T-cell (primary cell): ENCODE measurements around the gene IRF9. TPM values are rescaled to one million over a fixed set of nuclear protein-coding genes. Genes with fewer than 3 reads are reported as not detected.
A peak's percentile ranks its signal among the peaks of the same experiment; 100 is the strongest.

Experiments
- ATAC-seq, 4 experiments: fragments of 200-7000 bp in 3 of 4; fragments of 150-1000 bp in 1 of 4; cut with Tn5 transposase; replicated peaks in 1 of 4; 1 replicate in 3 of 4; 2 replicates in 1 of 4; pipeline ENCODE4 v1.10.0; 2021; ENCODE audit warnings: moderate library complexity in 3 of 4, mild to moderate bottlenecking in 2 of 4, moderate number of reproducible peaks in 1 of 4
- CTCF ChIA-PET, 2 donors: fragments of 300-600 bp; sonication (Branson Sonifier 250); formaldehyde crosslinking; loops; one replicate each; lab custom pipeline; 2022; ENCODE audit warnings: antibody characterized with exemption in 2 of 2; lab: Charles Lee
- POLR2A ChIA-PET, 2 donors: fragments of 300-600 bp; sonication (Branson Sonifier 250); formaldehyde crosslinking; loops; one replicate each; lab custom pipeline; 2022; ENCODE audit warnings: antibody characterized with exemption in 2 of 2; lab: Charles Lee
- DNase-seq, 35 experiments: peaks; one replicate each; pipeline versions ENCODE4 v3.0.0 to v3.0.0-alpha.2; 2013 to 2023
- H3K27ac ChIP-seq: one replicate; pipeline ENCODE4 v1.5.1; 2013; ENCODE audit warnings: low read length
- H3K27me3 ChIP-seq, 2 experiments: replicated peaks in 1 of 2; 1 replicate in 1 of 2; 2 replicates in 1 of 2; pipeline versions ENCODE4 v1.6.1 to v1.7.0; 2013; ENCODE audit warnings: low read length in 1 of 2, mixed read lengths in 1 of 2; ENCODE audit not compliant: control insufficient read depth in 2 of 2, insufficient read depth in 2 of 2; ENCODE audit errors: extremely low read depth in 1 of 2
- H3K36me3 ChIP-seq, 2 donors: 1 replicate in 1 of 2; 2 replicates in 1 of 2; pipeline versions ENCODE4 v1.6.1 to v1.7.0; 2013; ENCODE audit warnings: low read length in 1 of 2; ENCODE audit not compliant: control insufficient read depth in 2 of 2, insufficient read depth in 1 of 2; ENCODE audit errors: extremely low read depth in 1 of 2
- H3K4me1 ChIP-seq, 2 experiments: 1 replicate in 1 of 2; 2 replicates in 1 of 2; pipeline versions ENCODE4 v1.6.1 to v1.7.0; 2013; ENCODE audit warnings: low read length in 2 of 2, mixed read lengths in 1 of 2; ENCODE audit not compliant: insufficient read depth in 2 of 2, control insufficient read depth in 1 of 2; ENCODE audit errors: extremely low read depth in 1 of 2
- H3K4me3 ChIP-seq, 2 donors: 1 replicate in 1 of 2; 2 replicates in 1 of 2; pipeline versions ENCODE4 v1.5.1 to v1.7.0; 2013; ENCODE audit warnings: mild to moderate bottlenecking in 2 of 2, low read length in 1 of 2, moderate library complexity in 1 of 2; ENCODE audit not compliant: control insufficient read depth in 1 of 2; ENCODE audit errors: extremely low read depth in 1 of 2
- H3K9me3 ChIP-seq: 2 replicates; pipeline ENCODE4 v1.7.0; 2013
- H3K27ac Mint-ChIP-seq, 2 donors: one replicate each; pipeline ENCODE4 v1.8.0; 2020 to 2021; ENCODE audit warnings: mild to moderate bottlenecking in 2 of 2, mixed read lengths in 2 of 2
- H3K27me3 Mint-ChIP-seq, 2 donors: one replicate each; pipeline ENCODE4 v1.8.0; 2021 to 2022; ENCODE audit warnings: mixed read lengths in 2 of 2
- H3K36me3 Mint-ChIP-seq: one replicate; pipeline ENCODE4 v1.8.0; 2021; ENCODE audit warnings: mixed read lengths
- H3K4me1 Mint-ChIP-seq, 3 donors: one replicate each; pipeline ENCODE4 v1.8.0; 2020 to 2022; ENCODE audit warnings: mixed read lengths in 3 of 3, mild to moderate bottlenecking in 1 of 3
- H3K4me3 Mint-ChIP-seq, 3 donors: one replicate each; pipeline ENCODE4 v1.8.0; 2020 to 2022; ENCODE audit warnings: mild to moderate bottlenecking in 3 of 3, mixed read lengths in 3 of 3, moderate library complexity in 3 of 3
- H3K9me3 Mint-ChIP-seq, 3 donors: one replicate each; pipeline ENCODE4 v1.8.0; 2020 to 2022; ENCODE audit warnings: mixed read lengths in 3 of 3
- WGBS: methylation state at CpG from one replicate; pipeline ENCODE4 v1.1.5; 2013; ENCODE audit warnings: missing lambda C conversion rate; ENCODE audit not compliant: insufficient coverage; 5-methylcytosine and 5-hydroxymethylcytosine counted together
- total RNA-seq, 35 experiments: library from RNA in 6 of 35; stranded (reverse) in 6 of 35; fragments of 120-200 nt in 1 of 35; gene quantifications; one replicate each; pipeline versions ENCODE4 v1.2.1 to v1.2.4 and lab custom pipeline; 2013 to 2026

The IRF9 gene
- total RNA-seq, 5 donors from 2014 or later (not counting 1 experiment from before 2014, with no cell fraction given) = 201 to 285 (median 215) TPM

- peaks cover 33% of the 10 kb centered on the region for H3K36me3 Mint-ChIP-seq
- CTCF ChIA-PET = interaction anchor here (0.7 to 1.7 kb wide), 6 partner anchors 20 to 218 kb away, joined by 3 to 12 read pairs (median 6); partner anchors contain the start of gene TINF2 (in 1 of the 2)
- Histone ChIP-seq H3K4me3 (peak overlapping the region; percentile 81 to 99), H3K27ac (peak overlapping the region; percentile 99), H3K9me3 (no peaks in the 10 kb centered on the region), H3K4me1 (peaks cover 21 to 45% of the 10 kb centered on the region in 2 experiments), H3K27me3 (no peaks in the 10 kb centered on the region), H3K36me3 (peaks cover 5 to 31% of the 10 kb centered on the region in 2 donors)
- POLR2A ChIA-PET = interaction anchor here (0.6 to 3.6 kb wide), 8 partner anchors 14 to 636 kb away, joined by 3 to 22 read pairs (median 4); partner anchors contain the start of genes JPH4 (in 1 of the 2), TINF2 (in 1 of the 2) and TM9SF1 (in 1 of the 2)
- ATAC-seq (no peak), DNase-seq (no peak)
- 100% methylated on average over 4 of the region's 7 CpGs for WGBS
- peak overlapping the region; percentile 86 to 92 (median 89) for H3K4me3 Mint-ChIP-seq
- H3K27me3 Mint-ChIP-seq = no peaks in the 10 kb centered on the region
- no peaks in the 10 kb centered on the region for H3K9me3 Mint-ChIP-seq
- H3K4me1 Mint-ChIP-seq = peaks cover 52 to 64% (median 58%) of the 10 kb centered on the region in 3 donors
- peak overlapping the region; percentile 94 to 95 for H3K27ac Mint-ChIP-seq
These were observed 53.0 kb downstream of the IRF9 start for GRCh38 chr14:24213866-24214662.

DNA sequence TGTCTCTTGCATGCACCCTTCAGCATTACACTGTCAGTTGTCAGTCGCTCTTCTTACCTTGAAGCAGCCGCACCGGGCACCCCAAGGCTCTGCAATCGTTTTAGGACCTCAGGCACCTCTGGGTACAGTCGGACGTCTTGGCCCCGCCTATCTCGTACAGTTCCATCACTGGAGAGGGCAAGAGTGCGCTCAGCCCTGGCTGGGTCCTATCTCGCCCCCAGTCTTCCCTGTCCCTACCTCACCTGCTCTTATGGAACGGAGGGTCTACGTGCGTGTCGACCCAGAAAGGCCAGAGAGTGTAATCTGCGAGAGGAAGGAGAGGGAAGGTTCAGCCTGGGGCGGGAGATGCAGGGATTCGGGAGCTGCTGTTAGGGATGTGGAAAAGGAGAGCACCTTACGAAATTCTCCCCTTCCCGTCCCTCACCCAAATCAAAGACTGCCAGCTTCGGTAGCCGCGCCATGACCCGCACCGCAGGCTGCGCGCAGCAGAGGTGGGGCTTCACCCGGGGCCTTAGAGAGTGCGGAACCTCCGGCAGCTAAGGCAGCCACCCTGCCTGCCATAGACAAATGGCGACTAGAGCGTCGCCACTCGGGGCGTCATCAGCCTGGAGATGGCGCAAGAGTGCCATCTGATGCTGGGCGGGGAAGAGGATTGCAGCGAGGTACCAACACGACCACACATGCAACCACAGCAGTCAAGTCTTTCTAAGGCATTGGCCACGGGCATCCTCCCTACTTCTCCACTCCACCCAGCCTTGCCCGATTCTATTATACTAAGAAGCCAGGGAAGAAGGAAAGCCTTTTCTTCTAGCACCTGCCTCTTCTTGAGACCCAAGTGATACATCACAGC, 54.7 kb downstream of the IRF9 start, which contains the start of gene MDP1:
Gene MDP1, minus strand, starts transcription at position 572 of the 850 bp plus-strand sequence. Its CDS starts 111 bp downstream, at position 461.
- H3K27me3 Mint-ChIP-seq = no peaks in the 10 kb centered on the region
- Histone ChIP-seq H3K27ac (peak within 1 kb of the TSS; percentile 86), H3K4me3 (peak within 1 kb of the TSS; percentile 67 to 89), H3K4me1 (peaks cover 21 to 45% of the 10 kb centered on the region in 2 experiments), H3K9me3 (no peaks in the 10 kb centered on the region), H3K27me3 (no peaks in the 10 kb centered on the region), H3K36me3 (peaks cover 5 to 14% of the 10 kb centered on the region in 2 donors)
- CTCF ChIA-PET = interaction anchor here (0.7 to 2.5 kb wide), 13 partner anchors 9 to 1200 kb away, joined by 3 to 26 read pairs (median 3); partner anchors contain the start of genes IPO4 (in 1 of the 2), LTB4R2 (in 1 of the 2) and TINF2 (in 1 of the 2)
- H3K27ac Mint-ChIP-seq = peak within 1 kb of the TSS; percentile 95 to 97
- no peaks in the 10 kb centered on the region for H3K9me3 Mint-ChIP-seq
- WGBS = 0% methylated on average over 26 of the region's 40 CpGs
- peaks cover 42 to 54% (median 50%) of the 10 kb centered on the region in 3 donors for H3K4me1 Mint-ChIP-seq
- DNase-seq (peak; percentile 73 to 96 (median 85)), ATAC-seq (peak; percentile 74 to 82 (median 80))
- peaks cover 19% of the 10 kb centered on the region for H3K36me3 Mint-ChIP-seq
- POLR2A ChIA-PET = interaction anchor here (0.7 to 1.0 kb wide), 4 partner anchors 17 to 61 kb away, joined by 3 to 5 read pairs (median 4); partner anchors contain the start of gene TINF2 (in 1 of the 2)
- peak within 1 kb of the TSS; percentile 86 to 93 (median 92) for H3K4me3 Mint-ChIP-seq

Other genes starting within 250 kb of the IRF9 start
- 10 to 100 TPM; 11.1 to 21.4 (median 17.5) TPM for gene DHRS4, start 207.5 kb upstream of the IRF9 start, total RNA-seq
- gene DHRS4L2, start 172.3 kb upstream of the IRF9 start, total RNA-seq = 10 to 100 TPM; 14.0 to 21.9 (median 16.4) TPM
- 1 to 10 TPM in 1 of 5 donors, under 1 TPM in 4; 0.38 to 1.9 (median 0.59) TPM for gene CARMIL3, start 109.3 kb upstream of the IRF9 start, total RNA-seq
- gene CPNE6, start 89.7 kb upstream of the IRF9 start, total RNA-seq = not detected
- gene PCK2, start 67.0 kb upstream of the IRF9 start, total RNA-seq = 10 to 100 TPM; 11.8 to 35.5 (median 29.4) TPM
- 10 to 100 TPM; 78.5 to 94.1 (median 89.6) TPM for gene DCAF11, start 46.5 kb upstream of the IRF9 start, total RNA-seq
- 1 to 10 TPM; 1.9 to 3.7 (median 3.4) TPM for gene NRL, start 46.3 kb upstream of the IRF9 start, total RNA-seq
- gene FITM1, start 30.6 kb upstream of the IRF9 start, total RNA-seq = 1 to 10 TPM; 2.5 to 3.5 (median 3.2) TPM
- 100 to 1,000 TPM; 221 to 291 (median 259) TPM for gene PSME1, start 25.1 kb upstream of the IRF9 start, total RNA-seq
- 10 to 100 TPM in 3 of 5 donors, 1 to 10 TPM in 2; 9.3 to 29.8 (median 20.8) TPM for gene EMC9, start 19.7 kb upstream of the IRF9 start, total RNA-seq
- 100 to 1,000 TPM; 130 to 192 (median 159) TPM for gene PSME2, start 14.7 kb upstream of the IRF9 start, total RNA-seq
- 100 to 1,000 TPM in 3 of 5 donors, 10 to 100 TPM in 2; 67.7 to 131 (median 100) TPM for gene RNF31, start 13.8 kb upstream of the IRF9 start, total RNA-seq
- 10 to 100 TPM; 32.4 to 82.5 (median 41.5) TPM for gene REC8, start 10.8 kb downstream of the IRF9 start, total RNA-seq
- gene IPO4, start 27.6 kb downstream of the IRF9 start, total RNA-seq = 10 to 100 TPM; 34.4 to 53.4 (median 39.6) TPM
- 10 to 100 TPM; 19.0 to 29.5 (median 21.8) TPM for gene TM9SF1, start 34.2 kb downstream of the IRF9 start, total RNA-seq
- gene TSSK4, start 44.4 kb downstream of the IRF9 start, total RNA-seq = 1 to 10 TPM in 2 of 5 donors, under 1 TPM in 3; 0.35 to 1.4 (median 0.44) TPM
- gene CHMP4A, start 52.2 kb downstream of the IRF9 start, total RNA-seq = 10 to 100 TPM; 81.9 to 99.6 (median 92.8) TPM
- 10 to 100 TPM in 3 of 5 donors, 1 to 10 TPM in 2; 7.2 to 17.5 (median 12.1) TPM for gene MDP1, start 54.8 kb downstream of the IRF9 start, total RNA-seq
- 100 to 1,000 TPM in 4 of 5 donors, 10 to 100 TPM in 1; 92.1 to 107 (median 101) TPM for gene NEDD8, start 71.1 kb downstream of the IRF9 start, total RNA-seq
- 10 to 100 TPM; 53.8 to 81.2 (median 64.0) TPM for gene GMPR2, start 71.7 kb downstream of the IRF9 start, total RNA-seq
- gene TINF2, start 81.4 kb downstream of the IRF9 start, total RNA-seq = 100 to 1,000 TPM; 119 to 160 (median 139) TPM
- 10 to 100 TPM in 2 of 5 donors, 1 to 10 TPM in 3; 4.9 to 13.5 (median 9.4) TPM for gene TGM1, start 101.9 kb downstream of the IRF9 start, total RNA-seq
- 10 to 100 TPM; 49.3 to 66.5 (median 62.4) TPM for gene RABGGTA, start 110.3 kb downstream of the IRF9 start, total RNA-seq
- gene DHRS1, start 138.5 kb downstream of the IRF9 start, total RNA-seq = 10 to 100 TPM; 34.2 to 47.6 (median 39.1) TPM
- 10 to 100 TPM; 29.7 to 33.2 (median 30.8) TPM for gene NOP9, start 138.6 kb downstream of the IRF9 start, total RNA-seq
- 10 to 100 TPM; 13.0 to 22.8 (median 20.8) TPM for gene CIDEB, start 146.7 kb downstream of the IRF9 start, total RNA-seq
- gene LTB4R2, start 148.9 kb downstream of the IRF9 start, total RNA-seq = 10 to 100 TPM; 18.6 to 25.2 (median 20.3) TPM
- 10 to 100 TPM; 17.0 to 29.0 (median 18.0) TPM for gene LTB4R, start 150.2 kb downstream of the IRF9 start, total RNA-seq
- 10 to 100 TPM in 1 of 5 donors, 1 to 10 TPM in 4; 7.8 to 10.4 (median 8.5) TPM for gene ADCY4, start 173.8 kb downstream of the IRF9 start, total RNA-seq
- gene RIPK3, start 178.7 kb downstream of the IRF9 start, total RNA-seq = 10 to 100 TPM; 26.2 to 68.3 (median 59.2) TPM
- under 1 TPM in 4 of 5 donors, not detected in 1; 0.16 to 0.82 (median 0.39) TPM for gene NFATC4, start 206.9 kb downstream of the IRF9 start, total RNA-seq
- under 1 TPM; 0.28 to 0.95 (median 0.61) TPM for gene NYNRIN, start 237.7 kb downstream of the IRF9 start, total RNA-seq